HG02938 (cell line): ENCODE results near the gene ME1.
A peak's percentile ranks its signal among the peaks of the same experiment; 100 is the strongest.
"Not testable (repeated sequence)": the region's sequence is repeated elsewhere in the genome, so short reads cannot be mapped to it uniquely, and the experiment has no call there.

ENCODE experiments used
- ATAC-seq: cut with Tn5 transposase; IDR thresholded peaks from one replicate; pipeline ENCODE4 v1.9.1; 2021; ENCODE audit warnings: mild to moderate bottlenecking, moderate library complexity; ENCODE audit not compliant: unreplicated experiment

ME1 gene

DNA sequence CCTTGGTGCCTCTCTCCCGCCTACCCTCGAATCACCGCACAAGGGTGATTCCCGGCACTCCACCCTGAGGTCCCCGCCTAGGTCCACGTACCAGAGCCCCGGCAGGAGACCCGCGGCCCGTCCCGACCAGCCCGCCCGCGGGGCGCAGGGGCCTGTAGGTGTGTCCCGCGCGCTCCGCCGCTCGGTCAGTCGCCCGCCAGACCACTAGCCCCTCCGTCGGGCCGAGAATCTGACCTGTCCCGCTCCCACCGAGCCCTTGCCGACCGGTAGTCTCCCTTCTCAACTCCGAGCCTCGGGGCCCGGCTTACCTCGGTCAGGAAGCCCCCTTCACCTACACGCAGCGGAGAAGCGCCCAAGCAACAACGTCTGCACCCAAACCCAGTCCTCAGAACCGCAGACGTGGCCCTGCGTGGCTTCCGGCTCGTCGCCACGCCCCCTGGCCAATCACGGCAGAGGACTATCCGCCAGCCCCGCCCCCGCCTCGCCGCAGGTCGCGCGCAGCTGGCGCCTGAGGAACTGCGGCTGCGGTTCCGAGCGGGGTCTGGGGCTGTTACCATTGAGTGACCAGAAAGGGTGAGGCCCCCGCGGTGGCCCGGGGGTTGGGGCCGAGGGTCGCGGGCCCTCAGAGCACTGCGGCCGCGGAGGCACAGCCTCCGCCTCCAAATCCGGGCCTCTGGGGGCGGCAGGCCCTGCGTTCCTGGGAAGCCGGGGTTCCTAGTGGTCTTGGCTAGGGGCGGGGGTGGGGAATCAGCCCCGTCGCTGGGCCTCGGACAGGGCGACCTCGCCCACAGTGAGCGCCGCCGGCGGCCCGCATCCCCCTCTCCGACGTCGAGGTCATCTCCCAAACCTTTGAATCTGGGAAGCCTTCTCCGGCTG lies 237.7 kb downstream of the ME1 start, which contains the start of the genes PGM3 and RWDD2A:
TSS of gene PGM3 (minus strand) at position 395 of the 876 bp plus-strand sequence. CDS start 2,253 bp downstream, outside the sequence.
TSS of gene RWDD2A (plus strand) at position 487 of the 876 bp plus-strand sequence. CDS start 1,095 bp downstream, outside the sequence.
- ATAC-seq: peak; percentile 96

DNA sequence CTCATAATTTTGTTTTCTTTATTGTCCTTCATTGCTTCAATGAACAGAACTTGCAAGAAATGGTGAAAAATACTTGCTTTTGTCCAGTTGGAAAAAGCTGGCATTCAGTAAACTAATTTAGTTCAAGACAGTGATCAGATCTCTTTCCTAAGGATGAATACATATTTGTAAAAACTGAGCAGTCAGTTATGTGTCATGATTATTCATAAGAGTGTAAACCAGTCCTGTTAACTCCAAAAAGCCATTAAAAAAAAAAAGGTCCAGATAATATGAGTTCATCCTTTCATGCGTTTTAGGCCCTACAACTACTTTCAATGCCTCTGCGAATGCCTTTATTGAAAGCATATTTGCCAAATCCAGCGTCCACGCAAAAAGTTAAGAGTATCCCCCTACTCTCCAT lies 238.4 kb downstream of the ME1 start:
- peak; percentile 2 for ATAC-seq

DNA sequence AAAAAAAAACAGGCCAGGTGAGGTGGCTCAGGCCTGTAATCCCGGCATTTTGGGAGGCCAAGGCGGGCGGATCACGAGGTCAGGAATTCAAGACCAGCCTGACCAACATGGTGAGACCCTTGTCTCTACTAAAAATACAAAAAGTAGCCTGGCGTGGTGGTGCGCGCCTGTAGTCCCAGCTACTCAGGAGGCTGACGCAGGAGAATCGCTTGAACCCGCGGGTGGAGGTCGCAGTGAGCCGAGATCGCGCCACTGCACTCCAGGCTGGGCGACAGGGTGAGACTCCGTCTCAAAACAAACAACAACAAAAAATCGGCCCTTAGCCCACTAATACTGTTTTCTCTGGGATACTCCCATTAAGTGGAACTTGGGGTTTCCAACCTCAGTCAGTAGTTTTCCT lies 238.9 kb downstream of the ME1 start:
- not testable (repeated sequence) for ATAC-seq

DNA sequence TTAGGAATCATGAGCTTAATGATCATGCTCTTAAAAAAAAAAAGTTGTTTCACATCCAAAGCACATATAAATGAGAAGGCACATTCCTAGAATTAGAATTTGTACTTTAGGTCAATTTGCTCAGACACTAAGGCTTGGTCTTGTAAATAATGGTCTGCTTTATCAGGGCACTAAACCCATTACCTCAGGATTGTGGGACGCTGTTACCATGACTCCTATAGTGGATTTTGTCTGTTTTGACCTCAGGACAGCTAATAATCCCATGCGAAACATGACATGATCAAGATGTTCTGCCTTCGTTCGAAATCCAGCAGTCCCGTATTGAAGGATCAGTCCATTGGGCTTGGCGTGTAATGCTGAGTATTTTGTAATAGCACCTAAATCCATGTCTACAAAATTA lies 240.2 kb downstream of the ME1 start:
- ATAC-seq: no peak

DNA sequence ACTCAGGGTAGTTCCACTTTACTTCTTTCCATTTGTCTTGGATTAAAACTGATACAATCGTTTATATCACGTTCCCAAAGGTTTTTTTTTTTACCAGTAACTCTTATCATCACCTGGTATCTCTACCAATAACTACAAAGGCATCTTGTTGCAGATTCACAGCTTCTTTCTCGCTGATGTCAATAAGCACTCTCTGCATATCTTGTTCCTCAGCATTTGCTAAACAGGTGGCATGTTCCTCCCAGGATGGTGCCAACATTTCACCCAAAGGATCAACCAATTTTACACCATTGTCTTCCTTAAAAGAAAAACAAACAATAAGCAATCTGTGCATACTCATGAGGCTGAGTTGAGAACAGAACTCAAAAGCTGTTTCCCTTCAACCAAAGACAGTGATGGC lies 242.3 kb downstream of the ME1 start:
- ATAC-seq: no peak

DNA sequence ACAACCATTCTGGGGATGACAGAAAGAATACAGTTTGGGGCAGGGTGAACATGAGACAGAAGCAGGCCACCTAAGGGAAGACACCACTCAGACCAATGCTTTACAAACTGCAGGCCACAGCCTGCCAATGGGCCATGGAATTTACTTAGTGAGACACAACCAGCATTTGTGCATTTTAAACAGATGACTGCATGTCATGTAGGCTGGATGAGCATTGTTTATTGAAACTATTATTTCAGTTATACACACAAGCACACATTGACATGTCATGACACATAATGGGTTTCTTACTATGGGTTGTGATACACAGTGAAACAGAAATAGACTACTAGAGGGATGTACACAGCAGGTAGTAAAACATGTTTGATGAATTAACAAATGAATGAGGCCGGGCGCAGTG lies 245.8 kb downstream of the ME1 start:
- ATAC-seq: no peak

DNA sequence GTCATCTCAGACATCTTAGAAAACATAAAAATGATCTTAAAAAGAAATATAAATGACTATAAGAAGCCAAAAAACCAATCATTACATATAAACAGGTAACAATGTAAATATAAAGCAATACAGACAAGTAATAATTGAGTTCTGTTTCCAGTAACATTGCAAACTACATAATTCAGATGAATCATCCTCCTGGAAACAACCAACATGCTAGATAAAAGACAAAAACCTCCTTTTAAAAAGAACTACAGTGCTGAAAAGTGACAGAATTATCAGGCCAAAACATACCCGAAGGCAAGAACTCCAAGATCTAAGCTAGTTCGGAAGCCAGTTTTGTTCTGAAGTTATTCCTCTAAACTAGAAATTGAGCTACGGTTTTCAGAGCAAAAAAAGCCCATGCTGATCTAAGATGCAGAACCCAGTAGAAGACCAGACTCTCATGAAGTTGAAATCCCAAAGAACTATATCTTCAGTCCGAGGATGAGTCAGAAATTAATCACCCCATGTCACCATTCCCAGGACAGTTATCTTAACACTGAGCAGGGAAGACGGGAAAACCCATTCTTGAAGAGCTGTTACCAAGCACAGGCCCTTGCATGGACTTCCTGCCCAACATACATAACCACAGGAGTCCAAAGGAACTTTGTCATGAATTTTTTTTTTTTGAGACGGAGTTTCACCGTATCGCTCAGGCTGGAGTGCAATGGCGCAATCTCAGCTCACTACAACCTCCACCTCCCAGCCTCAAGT lies 247.6 kb downstream of the ME1 start:
- no peak for ATAC-seq

DNA sequence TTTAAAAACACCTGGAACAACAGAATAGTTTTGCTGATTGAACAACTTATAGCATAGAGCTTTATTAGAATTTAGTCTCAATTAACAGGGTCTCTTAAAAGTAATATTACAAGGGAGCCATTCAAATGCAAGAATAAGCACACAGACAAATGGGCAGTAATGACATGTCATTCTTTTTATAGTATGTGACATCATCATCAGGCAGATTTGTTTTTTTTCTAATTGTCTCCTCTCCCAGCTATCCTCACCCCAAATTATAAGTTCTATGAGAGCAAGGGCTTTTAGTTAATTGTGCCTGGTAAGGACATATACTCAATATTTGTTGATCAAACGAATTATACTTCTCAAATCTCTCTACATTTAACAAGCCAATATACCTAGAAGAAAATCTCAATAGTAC lies 248.7 kb downstream of the ME1 start:
- ATAC-seq: no peak

DNA sequence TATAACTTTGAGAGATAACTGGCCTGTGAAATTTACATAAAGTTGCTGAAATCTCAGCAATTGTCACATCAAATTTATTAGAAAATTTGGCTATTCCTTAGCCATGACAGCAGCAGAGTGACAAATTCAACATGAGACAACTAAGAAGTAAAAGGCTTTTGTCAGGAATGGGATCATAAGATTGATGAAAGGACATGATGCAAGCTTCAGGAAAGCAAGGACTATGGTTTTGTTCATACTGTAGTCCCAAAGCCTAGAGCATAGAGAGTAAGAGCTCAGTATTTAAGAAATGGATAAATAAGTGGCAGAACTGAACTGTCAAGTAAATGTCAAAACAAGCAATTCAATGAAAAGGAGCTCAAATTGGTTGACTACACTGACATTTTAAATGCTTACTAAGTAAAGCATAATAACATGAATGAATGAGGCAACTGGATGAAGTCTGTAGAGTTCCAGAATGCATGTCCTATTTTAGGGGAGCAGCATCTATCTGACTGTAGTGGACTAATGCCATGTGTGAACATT lies 250.4 kb downstream of the ME1 start:
- no peak for ATAC-seq

DNA sequence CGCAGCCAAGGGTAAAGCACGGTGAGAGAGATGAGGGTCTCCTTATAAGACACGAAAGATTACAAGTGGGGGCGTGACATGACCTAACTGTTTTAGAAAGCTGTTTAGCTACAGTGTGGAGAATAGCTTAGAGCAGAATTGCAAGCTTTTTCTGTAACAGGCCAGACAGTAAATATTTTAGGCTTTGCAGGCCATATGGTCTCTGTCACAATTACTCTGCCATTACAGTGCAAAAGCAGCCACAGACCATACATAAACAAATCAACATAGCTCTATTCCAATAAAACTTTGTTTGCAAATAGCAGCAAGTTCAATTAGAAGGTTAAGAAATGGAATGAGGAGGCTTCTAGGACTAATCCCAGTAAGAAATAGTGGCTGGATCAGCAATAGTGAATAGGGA lies 254.6 kb downstream of the ME1 start:
- ATAC-seq: no peak

DNA sequence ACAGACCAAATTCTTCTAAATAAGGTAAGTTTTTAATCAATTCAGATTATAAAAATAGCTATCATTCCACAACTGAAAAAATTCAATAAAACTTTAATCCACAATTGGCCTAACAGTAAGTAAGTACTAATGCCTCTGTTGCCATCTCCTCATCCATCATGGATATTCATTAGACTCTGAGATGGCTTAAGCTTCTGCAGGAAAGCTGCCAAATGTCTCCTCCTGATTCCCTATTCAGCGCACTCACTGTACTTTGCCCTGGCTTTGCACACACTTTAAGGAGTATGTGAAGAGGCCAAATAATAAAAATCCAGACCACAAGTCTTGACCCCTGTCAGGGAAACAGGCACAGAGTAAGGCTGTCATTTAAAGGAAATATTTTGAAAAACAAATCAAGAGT lies 261.3 kb downstream of the ME1 start:
- no peak for ATAC-seq

DNA sequence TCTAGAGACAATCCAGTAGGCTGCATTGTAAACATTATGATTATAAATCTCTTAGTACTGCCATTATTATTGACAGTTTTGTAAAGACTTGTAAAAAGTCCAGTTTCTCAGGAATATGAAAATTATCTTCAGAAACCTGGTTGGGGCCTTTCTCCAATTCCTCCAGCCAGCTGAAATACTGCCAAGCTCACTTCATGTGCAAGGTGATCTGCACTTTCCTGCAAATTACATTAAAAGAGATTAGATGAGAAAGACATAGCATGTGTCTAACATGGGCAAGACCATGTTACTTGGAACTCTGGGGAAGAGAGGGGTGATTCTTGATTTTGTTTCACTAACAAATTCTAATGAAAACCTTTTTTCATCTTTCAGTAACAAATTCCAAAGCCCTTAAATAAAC lies 261.7 kb downstream of the ME1 start:
- ATAC-seq: no peak

DNA sequence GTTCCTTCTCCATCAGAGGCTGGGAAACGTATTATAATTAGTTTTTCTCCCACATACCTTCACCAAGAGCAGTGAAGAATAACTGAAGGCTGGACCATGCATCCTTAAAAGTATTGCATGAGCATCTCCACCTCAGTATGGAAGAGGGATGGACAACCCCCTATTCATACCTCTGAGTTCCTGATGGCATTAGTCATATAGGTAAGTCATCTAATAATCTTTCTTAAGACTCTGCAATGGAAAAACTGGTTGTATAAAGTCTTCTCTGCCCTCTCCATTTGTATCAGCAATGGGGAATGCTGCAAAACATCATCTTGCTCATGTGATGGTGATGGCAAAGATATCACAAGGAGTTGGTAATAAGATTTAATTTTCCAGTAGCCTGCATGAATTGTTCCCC lies 262.3 kb downstream of the ME1 start:
- ATAC-seq: no peak

DNA sequence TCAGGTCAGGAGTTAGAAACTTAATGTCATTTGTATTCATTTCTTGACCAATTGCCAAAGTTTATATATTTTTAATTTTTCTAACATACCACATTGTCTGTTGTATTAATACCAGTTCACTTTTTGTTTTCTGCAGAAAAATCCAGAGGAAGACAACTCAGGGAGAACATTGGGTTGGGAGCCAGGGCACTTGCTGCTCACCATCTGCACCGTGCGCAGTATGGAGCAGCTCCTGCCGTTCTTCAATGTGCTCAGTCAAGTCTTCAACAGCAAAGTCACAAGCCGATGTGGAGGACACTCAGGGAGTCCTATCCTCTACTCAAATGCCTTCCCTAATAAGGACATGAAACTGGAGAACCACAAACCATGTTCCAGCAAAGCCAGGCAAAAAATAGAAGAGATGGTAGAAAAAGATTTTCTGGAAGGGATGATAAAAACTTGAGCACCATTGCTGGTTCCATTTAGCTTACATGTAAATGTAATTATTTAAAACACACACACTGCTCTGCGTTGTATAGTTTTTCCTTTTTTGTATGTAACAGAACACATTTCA lies 263.0 kb downstream of the ME1 start:
- ATAC-seq: no peak
